Panc1 (cell line): ENCODE results near the gene RGS10. TPM values are rescaled to one million over a fixed set of nuclear protein-coding genes. Genes with fewer than 3 reads are reported as not detected.
"Not testable (repeated sequence)": the region's sequence is repeated elsewhere in the genome, so short reads cannot be mapped to it uniquely, and the experiment has no call there.

Experiments
- ATAC-seq: fragments of 200-7000 bp; cut with Tn5 transposase; 2 replicates; pipeline ENCODE4 v1.9.1; 2020; ENCODE audit warnings: mild to moderate bottlenecking, moderate library complexity
- BruUV-seq: library from RNA; stranded (reverse); fragments of 400-500 nt; replicated peaks from 2 replicates; lab custom pipeline; 2021; lab: Mats Ljungman, UMichigan
- CTCF ChIA-PET: fragments of 300-600 bp; sonication (Branson Sonifier 250); formaldehyde crosslinking; loops from one replicate; lab custom pipeline; 2022; ENCODE audit warnings: antibody characterized with exemption; lab: Charles Lee
- POLR2A ChIA-PET: fragments of 300-600 bp; sonication (Branson Sonifier 250); formaldehyde crosslinking; loops from one replicate; lab custom pipeline; 2022; ENCODE audit warnings: antibody characterized with exemption; lab: Charles Lee
- DNase-seq: peaks from one replicate; pipeline ENCODE4 v3.0.0-alpha.2; 2010; ENCODE audit warnings: low read depth, low spot score
- H3K27ac ChIP-seq: 2 replicates; pipeline ENCODE4 v1.5.1; 2011; ENCODE audit warnings: mild to moderate bottlenecking, low read length, inconsistent platforms
- H3K27me3 ChIP-seq: fragments of 200-500 bp; sonication (Bioruptor generic); 2 replicates; pipeline ENCODE4 v1.6.0; 2014; ENCODE audit warnings: low read length, inconsistent platforms; ENCODE audit not compliant: control insufficient read depth, insufficient read depth
- H3K36me3 ChIP-seq: fragments of 200-500 bp; sonication (Bioruptor generic); 2 replicates; pipeline ENCODE4 v1.5.1; 2014; ENCODE audit warnings: inconsistent platforms, mild to moderate bottlenecking, low read length, moderate library complexity; ENCODE audit not compliant: control insufficient read depth, insufficient read depth
- H3K4me1 ChIP-seq: 2 replicates; pipeline ENCODE4 v1.5.1; 2011; ENCODE audit warnings: inconsistent platforms, mild to moderate bottlenecking, low read length, moderate library complexity; ENCODE audit not compliant: control insufficient read depth, insufficient read depth
- H3K4me3 ChIP-seq, 2 experiments: 2 replicates each; pipeline ENCODE4 v1.5.1; 2011 to 2012; ENCODE audit warnings: low read depth in 2 of 2, low read length in 2 of 2, mild to moderate bottlenecking in 2 of 2, inconsistent platforms in 1 of 2, moderate library complexity in 1 of 2
- H3K9me3 ChIP-seq: fragments of 200-500 bp; sonication (Bioruptor generic); 2 replicates; pipeline ENCODE4 v1.5.1; 2014; ENCODE audit warnings: low read depth, mild to moderate bottlenecking, inconsistent platforms, low read length, moderate library complexity; ENCODE audit not compliant: control insufficient read depth, insufficient read depth
- POLR2AphosphoS5 ChIP-seq: IDR thresholded peaks from 2 replicates; pipeline ENCODE4 v1.6.1; 2012; ENCODE audit warnings: mild to moderate bottlenecking, low read depth, low read length, moderate library complexity
- SIN3A ChIP-seq: IDR thresholded peaks from 2 replicates; pipeline ENCODE4 v1.6.1; 2012; ENCODE audit warnings: low read depth, mild to moderate bottlenecking, low read length, moderate library complexity, borderline replicate concordance; ENCODE audit not compliant: insufficient read depth
- TCF7L2 ChIP-seq: IDR thresholded peaks from 2 replicates; pipeline ENCODE4 v1.6.1; 2011; ENCODE audit warnings: mild to moderate bottlenecking, low read depth, low read length, inconsistent platforms
- in situ Hi-C: cut with HindIII; loops from 2 replicates; pipeline ENCODE4 v1.10.0; 2016; ENCODE audit warnings: low sequenced_read_pairs, low pct_unique_long_range_greater_than_20kb
- intact Hi-C: fragments of 100-400 bp; cut with micrococcal nuclease; formaldehyde crosslinking; loops from one replicate; pipeline ENCODE4 v1.10.0; 2022; ENCODE audit not compliant: unreplicated experiment
- total RNA-seq: library from RNA; stranded (reverse); gene quantifications from one replicate; pipeline ENCODE4 v1.2.1, GENCODE V29; 2021; ENCODE audit not compliant: unreplicated experiment
- TF ChIP-seq, protein P1 (sequence below), 2 experiments: IDR thresholded peaks; 2 replicates each; pipeline ENCODE4 v1.6.1; 2011 to 2012; ENCODE audit warnings: low read depth in 2 of 2, control low read depth in 1 of 2, low read length in 1 of 2, mild to moderate bottlenecking in 1 of 2, moderate library complexity in 1 of 2; ENCODE audit not compliant: insufficient read depth in 1 of 2
- TF ChIP-seq, protein P2 (sequence below): fragments of 450-650 bp; IDR thresholded peaks from 2 replicates; pipeline ENCODE4 v1.5.1; 2017; ENCODE audit warnings: mild to moderate bottlenecking

The RGS10 gene
- total RNA-seq, 1 experiment from 2014 or later: 68.6 TPM

DNA sequence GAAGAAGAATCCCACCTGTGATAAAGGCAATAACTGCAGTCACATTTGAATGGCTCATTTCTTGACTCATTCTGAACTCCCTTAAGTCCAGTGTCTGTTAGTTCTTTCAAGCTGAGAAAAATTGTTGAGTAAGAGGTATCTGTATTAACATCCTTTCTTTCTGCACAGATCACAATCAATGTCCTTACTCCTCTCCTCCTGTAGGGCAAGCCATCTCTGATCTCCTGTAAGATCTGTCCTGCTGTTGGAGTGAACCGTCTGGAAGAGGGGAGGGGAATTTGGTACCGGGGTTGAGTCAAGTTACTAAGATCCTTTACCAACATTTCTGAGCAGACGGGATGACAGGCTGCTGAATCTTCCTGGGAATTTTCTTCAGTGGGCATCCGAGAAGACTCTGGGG lies 19.6 kb upstream of the RGS10 start:
- no peaks in the 10 kb centered on the region for H3K4me1 ChIP-seq
- in situ Hi-C loops: no loop called here
- H3K4me3 ChIP-seq: no peak overlapping the region
- no TSS peak for BruUV-seq
- ChIA-PET CTCF (no interaction called here), POLR2A (no interaction called here)
- DNase-seq (no peak), ATAC-seq (no peak)
- H3K27ac ChIP-seq: no peak overlapping the region
- TF ChIP-seq SIN3A: no peak
- TF ChIP-seq, protein P1, sequence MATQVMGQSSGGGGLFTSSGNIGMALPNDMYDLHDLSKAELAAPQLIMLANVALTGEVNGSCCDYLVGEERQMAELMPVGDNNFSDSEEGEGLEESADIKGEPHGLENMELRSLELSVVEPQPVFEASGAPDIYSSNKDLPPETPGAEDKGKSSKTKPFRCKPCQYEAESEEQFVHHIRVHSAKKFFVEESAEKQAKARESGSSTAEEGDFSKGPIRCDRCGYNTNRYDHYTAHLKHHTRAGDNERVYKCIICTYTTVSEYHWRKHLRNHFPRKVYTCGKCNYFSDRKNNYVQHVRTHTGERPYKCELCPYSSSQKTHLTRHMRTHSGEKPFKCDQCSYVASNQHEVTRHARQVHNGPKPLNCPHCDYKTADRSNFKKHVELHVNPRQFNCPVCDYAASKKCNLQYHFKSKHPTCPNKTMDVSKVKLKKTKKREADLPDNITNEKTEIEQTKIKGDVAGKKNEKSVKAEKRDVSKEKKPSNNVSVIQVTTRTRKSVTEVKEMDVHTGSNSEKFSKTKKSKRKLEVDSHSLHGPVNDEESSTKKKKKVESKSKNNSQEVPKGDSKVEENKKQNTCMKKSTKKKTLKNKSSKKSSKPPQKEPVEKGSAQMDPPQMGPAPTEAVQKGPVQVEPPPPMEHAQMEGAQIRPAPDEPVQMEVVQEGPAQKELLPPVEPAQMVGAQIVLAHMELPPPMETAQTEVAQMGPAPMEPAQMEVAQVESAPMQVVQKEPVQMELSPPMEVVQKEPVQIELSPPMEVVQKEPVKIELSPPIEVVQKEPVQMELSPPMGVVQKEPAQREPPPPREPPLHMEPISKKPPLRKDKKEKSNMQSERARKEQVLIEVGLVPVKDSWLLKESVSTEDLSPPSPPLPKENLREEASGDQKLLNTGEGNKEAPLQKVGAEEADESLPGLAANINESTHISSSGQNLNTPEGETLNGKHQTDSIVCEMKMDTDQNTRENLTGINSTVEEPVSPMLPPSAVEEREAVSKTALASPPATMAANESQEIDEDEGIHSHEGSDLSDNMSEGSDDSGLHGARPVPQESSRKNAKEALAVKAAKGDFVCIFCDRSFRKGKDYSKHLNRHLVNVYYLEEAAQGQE (IDR thresholded peaks at IDR 0.05; ENCODE audit: insufficient read depth in 1 of 2, low read depth in 2 of 2, low read length in 1 of 2): no peak
- no peak for TF ChIP-seq POLR2AphosphoS5
- TF ChIP-seq TCF7L2: no peak
- TF ChIP-seq, protein P2, sequence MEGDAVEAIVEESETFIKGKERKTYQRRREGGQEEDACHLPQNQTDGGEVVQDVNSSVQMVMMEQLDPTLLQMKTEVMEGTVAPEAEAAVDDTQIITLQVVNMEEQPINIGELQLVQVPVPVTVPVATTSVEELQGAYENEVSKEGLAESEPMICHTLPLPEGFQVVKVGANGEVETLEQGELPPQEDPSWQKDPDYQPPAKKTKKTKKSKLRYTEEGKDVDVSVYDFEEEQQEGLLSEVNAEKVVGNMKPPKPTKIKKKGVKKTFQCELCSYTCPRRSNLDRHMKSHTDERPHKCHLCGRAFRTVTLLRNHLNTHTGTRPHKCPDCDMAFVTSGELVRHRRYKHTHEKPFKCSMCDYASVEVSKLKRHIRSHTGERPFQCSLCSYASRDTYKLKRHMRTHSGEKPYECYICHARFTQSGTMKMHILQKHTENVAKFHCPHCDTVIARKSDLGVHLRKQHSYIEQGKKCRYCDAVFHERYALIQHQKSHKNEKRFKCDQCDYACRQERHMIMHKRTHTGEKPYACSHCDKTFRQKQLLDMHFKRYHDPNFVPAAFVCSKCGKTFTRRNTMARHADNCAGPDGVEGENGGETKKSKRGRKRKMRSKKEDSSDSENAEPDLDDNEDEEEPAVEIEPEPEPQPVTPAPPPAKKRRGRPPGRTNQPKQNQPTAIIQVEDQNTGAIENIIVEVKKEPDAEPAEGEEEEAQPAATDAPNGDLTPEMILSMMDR: no peak
- no peaks in the 10 kb centered on the region for H3K9me3 ChIP-seq
- no peaks in the 10 kb centered on the region for H3K27me3 ChIP-seq
- H3K36me3 ChIP-seq: no peaks in the 10 kb centered on the region
- intact Hi-C loops: no loop called here

DNA sequence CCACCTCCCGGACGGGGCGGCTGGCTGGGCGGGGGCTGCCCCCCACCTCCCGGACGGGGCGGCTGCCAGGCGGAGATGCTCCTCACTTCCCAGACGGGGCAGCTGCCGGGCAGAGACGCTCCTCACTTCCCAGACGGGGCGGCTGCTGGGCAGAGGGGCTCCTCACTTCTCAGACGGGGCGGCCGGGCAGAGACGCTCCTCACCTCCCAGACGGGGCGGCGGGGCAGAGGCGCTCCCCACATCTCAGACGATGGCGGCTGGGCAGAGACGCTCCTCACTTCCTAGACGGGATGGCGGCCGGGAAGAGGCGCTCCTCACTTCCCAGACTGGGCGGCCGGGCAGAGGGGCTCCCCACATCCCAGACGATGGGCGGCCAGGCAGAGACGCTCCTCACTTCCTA lies 17.0 kb upstream of the RGS10 start:
- H3K9me3 ChIP-seq, intact Hi-C loops, DNase-seq, H3K27me3 ChIP-seq, H3K27ac ChIP-seq, H3K4me1 ChIP-seq, ATAC-seq, in situ Hi-C loops, BruUV-seq, H3K36me3 ChIP-seq, H3K4me3 ChIP-seq, POLR2A ChIA-PET: not testable (repeated sequence)
- CTCF ChIA-PET: interaction anchor here (0.7 kb wide), 1 partner anchor 31 kb away, joined by 3 read pairs; no protein-coding TSS in a partner anchor

DNA sequence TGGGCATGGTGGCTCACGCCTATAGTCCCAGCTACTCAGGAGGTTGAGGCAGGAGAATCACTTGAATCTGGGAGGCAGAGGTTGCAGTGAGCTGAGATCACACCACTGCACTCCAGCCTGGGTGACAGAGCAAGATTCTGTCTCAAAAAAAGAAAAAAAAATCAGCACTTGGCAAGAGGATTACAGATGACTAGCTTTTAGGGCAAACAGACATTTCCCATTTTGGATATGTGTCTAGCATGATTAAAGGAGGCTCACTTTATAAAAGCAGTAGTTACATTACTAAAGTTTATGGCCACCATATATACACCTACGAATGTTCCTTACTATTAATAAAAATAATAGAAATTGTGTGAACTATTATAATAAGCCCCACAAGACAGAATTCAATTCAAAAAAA lies 13.6 kb upstream of the RGS10 start:
- H3K9me3 ChIP-seq, H3K36me3 ChIP-seq, ATAC-seq, H3K4me3 ChIP-seq, in situ Hi-C loops, H3K27ac ChIP-seq, intact Hi-C loops, DNase-seq, BruUV-seq, H3K4me1 ChIP-seq, H3K27me3 ChIP-seq: not testable (repeated sequence)
- ChIA-PET CTCF (interaction anchor here (0.6 kb wide), 1 partner anchor 91 kb away, joined by 5 read pairs; no protein-coding TSS in a partner anchor), POLR2A (interaction anchor here (0.7 kb wide), 1 partner anchor 195 kb away, joined by 3 read pairs; no protein-coding TSS in a partner anchor)
